H1 (cell line): Measurements from ENCODE around the gene ECI2.

Experiments
- ASH2L ChIP-seq: fragments of 200-600, 300-600 bp; sonication (generic); IDR thresholded peaks from one replicate; pipeline ENCODE4 v1.7.1; 2017; ENCODE audit warnings: low read length
- BRCA1 ChIP-seq: IDR thresholded peaks from 2 replicates; pipeline ENCODE4 v1.6.1; 2012; ENCODE audit warnings: low read depth, low read length, improper control_type of control experiment
- CHD1 ChIP-seq: IDR thresholded peaks from 2 replicates; pipeline ENCODE4 v1.6.1; 2012; ENCODE audit warnings: low read depth, low read length, improper control_type of control experiment
- CHD2 ChIP-seq: IDR thresholded peaks from 2 replicates; pipeline ENCODE4 v1.6.1; 2012; ENCODE audit warnings: low read length, improper control_type of control experiment
- POLR2A ChIP-seq, 2 experiments: IDR thresholded peaks; 1 replicate in 1 of 2; 2 replicates in 1 of 2; pipeline ENCODE4 v1.6.1; 2011; ENCODE audit warnings: low read depth in 2 of 2, low read length in 2 of 2, mild to moderate bottlenecking in 2 of 2; ENCODE audit errors: control extremely low read depth in 1 of 2
- RNF2 ChIP-seq: fragments of 200-900, 300-1000 bp; sonication (generic); IDR thresholded peaks from 2 replicates; pipeline ENCODE4 v1.7.1; 2016; ENCODE audit warnings: borderline replicate concordance, low read depth, mild to moderate bottlenecking, antibody characterized with exemption, low read length; ENCODE audit not compliant: poor library complexity, severe bottlenecking; ENCODE audit errors: missing control alignments
- YY1 ChIP-seq: IDR thresholded peaks from 2 replicates; pipeline ENCODE4 v1.6.1; 2011; ENCODE audit warnings: low read depth, mild to moderate bottlenecking, low read length
- TF ChIP-seq, protein P1 (sequence below), 3 experiments: IDR thresholded peaks; 1 replicate in 2 of 3; 2 replicates in 1 of 3; pipeline versions ENCODE4 v1.5.1 to v1.6.1; 2011; ENCODE audit warnings: low read length in 3 of 3, mild to moderate bottlenecking in 3 of 3, inconsistent platforms in 2 of 3, low read depth in 1 of 3, moderate library complexity in 1 of 3; ENCODE audit not compliant: insufficient read depth in 1 of 3; ENCODE audit errors: control extremely low read depth in 1 of 3

DNA sequence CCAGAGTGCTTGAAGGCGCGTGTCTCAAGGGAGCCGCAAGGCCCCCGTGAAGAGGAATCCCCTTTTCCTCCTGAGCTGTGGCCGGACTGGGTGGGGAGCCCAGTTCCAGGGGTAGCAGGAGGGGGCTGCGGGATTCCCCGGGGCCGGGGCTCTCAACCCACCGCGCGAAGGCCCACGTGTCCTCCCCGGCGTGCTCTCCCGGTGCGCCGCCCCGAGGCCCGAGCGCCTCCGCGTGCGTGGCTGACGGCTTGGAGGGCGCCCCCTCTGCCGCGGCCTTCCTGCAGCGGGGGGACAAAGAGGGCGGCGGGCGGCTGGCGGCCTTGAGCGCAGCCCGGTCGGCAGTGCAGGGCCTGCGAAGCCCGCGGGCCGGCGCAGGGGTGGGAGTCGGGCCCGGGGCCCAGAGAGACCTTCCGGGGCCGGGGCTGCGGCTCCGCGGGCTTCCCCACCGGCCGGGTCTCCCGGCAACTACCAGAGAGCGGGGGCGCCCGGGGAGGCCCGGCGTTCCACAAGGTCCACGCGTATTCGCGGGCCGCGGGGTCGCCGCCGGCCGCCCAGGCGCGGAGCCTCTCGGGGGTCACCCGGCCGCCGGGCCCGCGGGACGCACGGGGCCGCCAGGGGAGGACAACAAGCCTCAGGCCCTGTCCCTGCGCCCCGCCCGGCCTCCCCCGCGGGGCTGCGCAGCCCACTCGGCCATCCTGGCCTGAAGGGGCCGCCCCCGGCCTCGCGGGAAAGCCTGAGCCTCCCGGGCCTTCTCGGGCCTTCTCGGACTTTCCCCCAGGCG is 56.5 kb downstream of the ECI2 start, which contains the start of gene FAM217A:
- TF ChIP-seq CHD2 = no peak
- TF ChIP-seq, protein P1, sequence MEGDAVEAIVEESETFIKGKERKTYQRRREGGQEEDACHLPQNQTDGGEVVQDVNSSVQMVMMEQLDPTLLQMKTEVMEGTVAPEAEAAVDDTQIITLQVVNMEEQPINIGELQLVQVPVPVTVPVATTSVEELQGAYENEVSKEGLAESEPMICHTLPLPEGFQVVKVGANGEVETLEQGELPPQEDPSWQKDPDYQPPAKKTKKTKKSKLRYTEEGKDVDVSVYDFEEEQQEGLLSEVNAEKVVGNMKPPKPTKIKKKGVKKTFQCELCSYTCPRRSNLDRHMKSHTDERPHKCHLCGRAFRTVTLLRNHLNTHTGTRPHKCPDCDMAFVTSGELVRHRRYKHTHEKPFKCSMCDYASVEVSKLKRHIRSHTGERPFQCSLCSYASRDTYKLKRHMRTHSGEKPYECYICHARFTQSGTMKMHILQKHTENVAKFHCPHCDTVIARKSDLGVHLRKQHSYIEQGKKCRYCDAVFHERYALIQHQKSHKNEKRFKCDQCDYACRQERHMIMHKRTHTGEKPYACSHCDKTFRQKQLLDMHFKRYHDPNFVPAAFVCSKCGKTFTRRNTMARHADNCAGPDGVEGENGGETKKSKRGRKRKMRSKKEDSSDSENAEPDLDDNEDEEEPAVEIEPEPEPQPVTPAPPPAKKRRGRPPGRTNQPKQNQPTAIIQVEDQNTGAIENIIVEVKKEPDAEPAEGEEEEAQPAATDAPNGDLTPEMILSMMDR (IDR thresholded peaks at IDR 0.05; ENCODE audit: control extremely low read depth in 1 of 3, insufficient read depth in 1 of 3, low read depth in 1 of 3, low read length in 3 of 3) = no peak
- TF ChIP-seq YY1 = no peak
- TF ChIP-seq ASH2L = no peak
- TF ChIP-seq POLR2A (IDR thresholded peaks at IDR 0.05; ENCODE audit: control extremely low read depth in 1 of 2, low read depth in 2 of 2, low read length in 2 of 2) = no peak
- TF ChIP-seq BRCA1 = no peak
- TF ChIP-seq RNF2 = no peak
- TF ChIP-seq CHD1 = no peak
